A204.1 (cell line): ENCODE results near the gene WIPF3.

Experiments
- FAIRE-seq: peaks from 2 replicates; lab custom pipeline; 2012; peaks lifted over from hg19 to GRCh38; lab: Jason Lieb, UNC

Gene WIPF3

DNA sequence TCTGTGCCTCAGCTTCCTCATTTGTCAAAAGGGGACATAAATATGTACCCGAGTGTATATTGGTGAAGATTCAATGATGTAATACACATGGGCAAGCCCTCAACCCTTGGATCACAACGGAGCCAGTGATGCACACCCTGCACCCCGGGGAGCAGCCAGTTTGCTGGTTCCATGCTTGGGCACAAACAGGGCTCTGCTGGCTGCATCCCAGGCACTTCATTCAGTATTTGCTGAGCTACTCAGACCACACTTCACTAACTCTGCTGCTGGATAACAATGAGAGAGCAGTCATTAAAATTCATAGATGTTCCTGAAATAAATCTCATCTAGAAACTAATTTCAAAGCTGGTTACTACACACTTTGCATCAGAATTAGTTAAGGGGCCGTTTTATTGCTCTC is 111.3 kb downstream of the WIPF3 start:
- no peak for FAIRE-seq

DNA sequence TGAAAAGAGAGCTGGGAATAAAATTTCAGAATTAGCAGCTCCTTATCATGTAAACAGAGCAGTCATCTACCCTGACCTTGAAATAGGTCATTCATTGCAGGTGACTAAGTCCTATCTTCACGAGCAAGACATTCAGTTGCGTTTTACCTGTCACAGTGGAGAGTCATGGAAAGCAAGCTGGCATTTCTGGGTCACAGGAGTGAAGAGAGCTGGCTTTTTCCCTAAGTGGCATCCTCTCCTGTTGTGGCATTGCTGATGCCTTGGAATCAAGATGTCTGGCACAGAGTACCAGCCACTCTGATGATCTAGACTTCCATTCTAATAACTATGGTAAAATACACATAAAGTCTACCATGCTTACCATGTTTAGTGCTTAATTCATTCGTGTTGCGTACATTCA is 112.5 kb downstream of the WIPF3 start:
- FAIRE-seq, result no peak

- no peak for FAIRE-seq
These were observed 113.5 kb downstream of the WIPF3 start for GRCh38 chr7:29919790-29920189.

DNA sequence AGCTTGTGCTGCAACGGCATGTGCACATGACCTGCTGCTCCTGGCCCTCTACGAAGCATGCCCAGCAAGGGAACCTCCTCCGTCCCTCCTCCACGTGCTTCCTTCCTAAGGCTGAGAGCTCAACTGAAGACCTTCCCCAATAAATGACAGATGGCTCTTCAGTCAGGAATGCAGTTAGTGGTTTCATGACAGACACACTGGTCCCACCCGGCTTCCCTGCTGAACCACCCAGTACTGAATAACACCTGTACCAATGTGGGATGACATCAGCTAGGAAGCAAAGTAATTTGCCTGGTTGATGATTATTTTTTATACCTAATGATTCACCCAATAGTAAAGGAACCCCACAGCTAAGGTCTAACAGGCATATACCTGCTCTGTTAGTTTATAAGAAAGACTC is 114.2 kb downstream of the WIPF3 start:
- FAIRE-seq, result no peak

- FAIRE-seq, result peak; percentile 65
These were observed 115.2 kb downstream of the WIPF3 start for GRCh38 chr7:29921404-29922010.

GRCh38 chr7:29922921-29923700 is 116.8 kb downstream of the WIPF3 start:
- FAIRE-seq, result no peak

GRCh38 chr7:29924006-29924405 is 117.7 kb downstream of the WIPF3 start:
- no peak for FAIRE-seq

- no peak for FAIRE-seq
These were observed 118.4 kb downstream of the WIPF3 start for GRCh38 chr7:29924684-29925083.

DNA sequence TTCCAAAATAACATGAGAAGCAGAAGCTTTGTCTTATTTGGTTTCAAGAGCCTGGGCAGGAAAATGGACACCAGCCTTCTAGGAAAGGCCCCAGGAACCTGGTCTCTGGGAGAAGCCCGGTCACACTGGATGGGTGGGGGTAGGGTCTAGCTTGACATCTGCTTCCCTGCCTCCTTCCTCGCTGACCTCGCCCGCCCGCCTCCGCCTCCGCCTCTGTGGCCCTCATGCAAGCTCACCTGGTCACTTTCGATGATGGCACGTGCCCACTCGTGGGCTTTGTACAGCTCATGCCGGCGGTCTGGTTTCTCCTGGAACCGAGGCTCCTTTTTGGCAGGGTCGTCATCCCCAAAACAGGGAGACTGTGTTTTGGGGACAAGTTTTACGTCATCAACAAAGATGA is 119.9 kb downstream of the WIPF3 start:
- FAIRE-seq, result no peak

DNA sequence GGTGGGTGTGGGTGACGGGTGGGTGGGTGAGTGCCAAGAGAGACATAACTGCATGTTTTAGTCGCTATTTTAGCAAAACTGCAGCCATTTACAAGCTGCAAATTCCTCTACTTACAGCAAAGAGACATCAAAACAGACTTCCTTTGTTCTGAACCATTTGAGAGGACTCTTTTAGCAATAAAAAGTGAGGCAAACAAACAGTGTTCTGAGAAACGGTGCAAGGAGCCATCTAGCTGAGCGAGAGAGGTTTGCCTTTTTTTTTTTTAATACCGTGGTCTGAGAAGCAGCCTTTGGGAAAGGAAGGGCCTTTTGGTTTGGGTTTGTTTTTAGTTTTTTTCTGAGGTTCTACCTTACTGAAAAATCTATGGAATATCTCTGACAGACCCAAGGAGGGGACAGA is 120.4 kb downstream of the WIPF3 start:
- FAIRE-seq, result no peak

DNA sequence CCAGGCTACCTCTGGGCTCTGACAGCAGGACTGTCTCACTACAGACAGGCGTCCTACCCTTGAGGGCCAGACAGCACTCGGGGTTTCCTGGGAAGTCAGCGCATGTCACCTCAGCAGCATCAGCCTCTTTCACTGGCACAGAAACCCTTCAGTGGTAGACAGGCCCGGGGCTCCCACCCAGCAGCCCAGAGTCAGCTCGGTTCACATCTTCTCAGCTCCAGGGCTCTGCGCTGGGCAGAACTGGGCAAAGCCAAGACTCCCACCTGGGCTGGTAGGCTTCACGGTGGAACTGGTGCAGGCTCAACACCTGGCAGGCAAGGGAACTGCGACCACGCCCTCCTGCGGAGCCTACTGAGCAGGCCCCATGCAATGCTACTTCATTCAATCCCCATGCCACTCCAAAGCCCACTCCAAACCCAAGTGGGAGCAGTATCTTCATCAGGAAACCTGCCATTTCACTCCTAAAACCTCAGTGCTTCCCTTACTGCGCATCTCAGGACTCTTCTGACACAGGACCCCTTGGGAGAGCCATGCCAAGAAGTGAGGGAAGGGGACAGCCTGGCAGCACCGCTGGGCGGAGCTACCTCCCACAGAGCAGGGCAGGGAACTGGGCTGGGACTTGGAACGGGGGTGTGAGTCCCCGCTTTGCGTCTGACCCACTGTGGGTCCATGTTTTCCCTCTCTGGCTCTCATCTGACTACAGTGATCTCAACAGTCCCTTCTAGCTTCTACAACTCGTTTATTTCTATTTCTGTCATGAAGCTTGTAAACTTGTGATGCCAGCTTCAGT is 122.9 kb downstream of the WIPF3 start:
- FAIRE-seq, result no peak

- FAIRE-seq, result no peak
These were observed 128.8 kb downstream of the WIPF3 start for GRCh38 chr7:29935111-29935510.

DNA sequence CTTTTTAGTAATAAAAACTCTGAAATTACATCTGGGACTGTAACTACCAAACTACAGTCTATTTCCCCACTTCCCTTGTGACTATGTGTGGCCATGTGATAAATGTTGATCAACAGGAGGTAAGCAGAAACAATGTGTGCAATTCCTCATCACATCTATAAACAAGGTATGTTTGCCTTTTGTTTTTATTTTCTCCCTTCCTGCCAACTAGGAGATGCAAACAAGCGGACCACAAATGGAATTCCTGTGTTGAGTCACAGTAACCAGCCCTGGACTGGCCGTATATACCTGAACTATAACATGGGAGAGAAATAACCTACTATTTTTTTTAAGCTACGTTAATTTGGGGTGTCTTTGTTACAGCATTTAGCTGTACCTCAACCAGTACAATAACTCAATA is 130.8 kb downstream of the WIPF3 start:
- FAIRE-seq, result no peak

GRCh38 chr7:29940199-29940598 is 133.9 kb downstream of the WIPF3 start:
- FAIRE-seq, result no peak

- FAIRE-seq, result no peak
These were observed 139.0 kb downstream of the WIPF3 start for GRCh38 chr7:29945259-29945809.

- FAIRE-seq, result no peak
These were observed 140.3 kb downstream of the WIPF3 start for GRCh38 chr7:29946428-29947186.

DNA sequence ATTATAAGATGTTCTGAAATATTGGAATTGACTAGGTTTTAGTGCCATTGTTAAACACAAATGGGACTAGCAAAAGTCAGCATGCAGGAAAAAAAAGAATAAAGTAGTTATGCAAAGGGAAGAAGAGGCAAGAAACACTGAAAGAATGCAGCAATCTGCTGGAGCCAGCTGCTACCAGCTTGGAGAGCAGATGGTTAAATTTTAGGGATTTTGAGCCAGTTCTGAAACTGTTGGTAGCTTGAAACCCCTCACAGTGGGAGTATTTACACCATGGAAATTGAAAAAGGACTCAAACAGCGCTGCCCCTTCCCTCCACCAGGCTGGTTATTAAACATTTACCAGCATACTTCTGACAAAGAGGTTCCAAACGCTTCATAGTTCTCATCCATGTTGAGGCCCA is 142.3 kb downstream of the WIPF3 start:
- no peak for FAIRE-seq

GRCh38 chr7:29950480-29950879 is 144.2 kb downstream of the WIPF3 start:
- FAIRE-seq, result no peak

DNA sequence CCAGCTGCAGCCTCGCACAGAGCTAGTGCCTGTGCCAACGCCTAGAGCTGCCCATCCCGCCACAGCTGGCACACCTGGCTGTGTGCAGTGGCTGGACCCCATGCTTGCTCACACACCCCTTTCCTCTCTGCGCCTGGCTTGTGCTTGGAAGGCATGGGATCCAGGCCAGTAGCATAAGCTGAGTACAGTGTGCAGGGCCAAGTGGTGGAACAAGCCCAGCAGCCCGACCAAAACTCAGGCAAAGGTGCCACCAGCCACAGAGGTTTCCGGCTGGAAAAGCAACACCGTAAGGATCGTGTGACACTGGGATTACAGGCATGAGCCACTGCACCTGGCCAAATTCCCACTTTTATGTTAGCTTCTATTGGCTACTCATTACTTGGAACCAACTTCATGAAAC is 144.9 kb downstream of the WIPF3 start:
- FAIRE-seq, result no peak

- FAIRE-seq, result no peak
These were observed 147.5 kb downstream of the WIPF3 start for GRCh38 chr7:29953726-29954347.

GRCh38 chr7:29955075-29955792 is 148.9 kb downstream of the WIPF3 start:
- no peak for FAIRE-seq
